ENCODE measurements around the gene NOL4L. TPM values are rescaled to one million over a fixed set of nuclear protein-coding genes. Genes with fewer than 3 reads are reported as not detected.

The NOL4L gene
- total RNA-seq, 1 experiment from 2014 or later: 31.7 TPM

DNA sequence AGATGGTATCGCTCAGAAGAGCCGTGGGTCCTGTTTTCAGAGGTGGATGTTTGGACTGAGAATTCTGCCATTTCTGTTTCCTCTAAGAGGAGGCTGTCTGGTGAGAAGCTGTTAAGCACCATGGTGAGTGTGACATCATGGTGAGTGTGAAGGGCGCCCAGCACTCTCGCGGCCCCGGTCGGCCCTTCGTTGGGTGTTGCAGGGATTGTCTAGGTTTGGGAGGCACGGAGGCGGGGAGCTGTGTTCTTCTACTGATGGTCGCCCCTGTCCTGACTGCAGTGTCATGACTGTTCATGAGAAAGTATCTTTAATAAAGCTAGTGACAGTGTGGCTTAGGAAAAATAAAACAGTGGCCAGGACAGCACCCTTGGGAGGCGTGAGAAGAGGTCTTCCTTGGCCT lies 70.4 kb downstream of the NOL4L start:
- no peak overlapping the region for H2BK12ac ChIP-seq (ENCODE audit: insufficient read length, low read depth, low read length)
- no peaks in the 10 kb centered on the region; the same call in 1 of the 2 replicates for H3K4me1 ChIP-seq (ENCODE audit: insufficient read depth, low read length)
- H3K27ac Mint-ChIP-seq: no peak overlapping the region
- H3K4me1 Mint-ChIP-seq: peaks cover 28 to 34% of the 10 kb centered on the region in 2 experiments
- no peak overlapping the region for H2BK15ac ChIP-seq (ENCODE audit: low read depth, low read length)
- H4K20me1 ChIP-seq (ENCODE audit: control insufficient read depth, insufficient read depth, insufficient read length): no peaks in the 10 kb centered on the region
- WGBS (ENCODE audit: extremely low coverage, insufficient read length, low lambda C conversion rate): no CpG with 5 or more reads among the region's 12 CpGs
- H2AFZ ChIP-seq (ENCODE audit: low read length): no peak overlapping the region
- no peak overlapping the region for H3K4ac ChIP-seq (ENCODE audit: low read depth, low read length)
- no peaks in the 10 kb centered on the region; a peak in 1 of 7 replicates for H3K36me3 Mint-ChIP-seq (ENCODE audit: insufficient read depth in 1 of 3, low read depth in 3 of 3)
- no peak overlapping the region for H2BK120ac ChIP-seq (ENCODE audit: low read depth, low read length, poor library complexity, severe bottlenecking)
- H3K9ac ChIP-seq (ENCODE audit: extremely low read depth, insufficient read length, low read length): no peak overlapping the region
- no peak overlapping the region for H2BK5ac ChIP-seq (ENCODE audit: insufficient read length, low read length)
- H3K9me3 ChIP-seq (ENCODE audit: control insufficient read depth, low read depth, low read length): no peaks in the 10 kb centered on the region
- H3K14ac ChIP-seq (ENCODE audit: insufficient read depth, low read length): no peak overlapping the region
- no peaks in the 10 kb centered on the region for H3K9me3 Mint-ChIP-seq
- no peak overlapping the region for H2AK5ac ChIP-seq (ENCODE audit: insufficient read length, low read length)
- H4K8ac ChIP-seq (replicated peaks; ENCODE audit: insufficient read length, low read depth, low read length): no peak overlapping the region
- H3K27me3 Mint-ChIP-seq (ENCODE audit: low read depth): peaks cover 20% of the 10 kb centered on the region
- TF ChIP-seq, protein P1, sequence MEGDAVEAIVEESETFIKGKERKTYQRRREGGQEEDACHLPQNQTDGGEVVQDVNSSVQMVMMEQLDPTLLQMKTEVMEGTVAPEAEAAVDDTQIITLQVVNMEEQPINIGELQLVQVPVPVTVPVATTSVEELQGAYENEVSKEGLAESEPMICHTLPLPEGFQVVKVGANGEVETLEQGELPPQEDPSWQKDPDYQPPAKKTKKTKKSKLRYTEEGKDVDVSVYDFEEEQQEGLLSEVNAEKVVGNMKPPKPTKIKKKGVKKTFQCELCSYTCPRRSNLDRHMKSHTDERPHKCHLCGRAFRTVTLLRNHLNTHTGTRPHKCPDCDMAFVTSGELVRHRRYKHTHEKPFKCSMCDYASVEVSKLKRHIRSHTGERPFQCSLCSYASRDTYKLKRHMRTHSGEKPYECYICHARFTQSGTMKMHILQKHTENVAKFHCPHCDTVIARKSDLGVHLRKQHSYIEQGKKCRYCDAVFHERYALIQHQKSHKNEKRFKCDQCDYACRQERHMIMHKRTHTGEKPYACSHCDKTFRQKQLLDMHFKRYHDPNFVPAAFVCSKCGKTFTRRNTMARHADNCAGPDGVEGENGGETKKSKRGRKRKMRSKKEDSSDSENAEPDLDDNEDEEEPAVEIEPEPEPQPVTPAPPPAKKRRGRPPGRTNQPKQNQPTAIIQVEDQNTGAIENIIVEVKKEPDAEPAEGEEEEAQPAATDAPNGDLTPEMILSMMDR (conservative IDR thresholded peaks at IDR 0.05): no peak
- no peaks in the 10 kb centered on the region for H3K79me2 ChIP-seq (ENCODE audit: insufficient read depth, low read length)
- no peak overlapping the region for H2BK20ac ChIP-seq (ENCODE audit: low read depth, low read length, poor library complexity, severe bottlenecking)
- H3K27me3 ChIP-seq (ENCODE audit: insufficient read depth, low read length): no peaks in the 10 kb centered on the region
- no peak overlapping the region for H3K4me3 Mint-ChIP-seq
- no peak overlapping the region for H3K23ac ChIP-seq (ENCODE audit: insufficient read length, low read depth, low read length)
- H3K27ac ChIP-seq (ENCODE audit: insufficient read length, low read depth, low read length): no peak overlapping the region
- H4K91ac ChIP-seq (ENCODE audit: insufficient read length, low read depth, low read length): no peak overlapping the region
- no peak overlapping the region for H3T11ph ChIP-seq (ENCODE audit: low read length)
- H3K23me2 ChIP-seq (ENCODE audit: insufficient read length, low read depth, low read length, poor library complexity, severe bottlenecking): no peaks in the 10 kb centered on the region
- H4K5ac ChIP-seq (ENCODE audit: insufficient read length, low read depth, low read length): no peak overlapping the region
- no peak overlapping the region for H3K56ac ChIP-seq (ENCODE audit: insufficient read length, low read depth, low read length)
- no peaks in the 10 kb centered on the region for H3K79me1 ChIP-seq (ENCODE audit: insufficient read depth, low read depth, low read length, poor library complexity, severe bottlenecking)
- no peak for DNase-seq
- H3K4me2 ChIP-seq (ENCODE audit: insufficient read depth, insufficient read length, low read length): no peak overlapping the region
- H3K18ac ChIP-seq (ENCODE audit: insufficient read length, low read depth, low read length): no peak overlapping the region
